Measurements from ENCODE around the gene PGLYRP4. TPM values are rescaled to one million over a fixed set of nuclear protein-coding genes. Genes with fewer than 3 reads are reported as not detected.

Gene PGLYRP4
- total RNA-seq, 1 experiment from 2014 or later = not detected

DNA sequence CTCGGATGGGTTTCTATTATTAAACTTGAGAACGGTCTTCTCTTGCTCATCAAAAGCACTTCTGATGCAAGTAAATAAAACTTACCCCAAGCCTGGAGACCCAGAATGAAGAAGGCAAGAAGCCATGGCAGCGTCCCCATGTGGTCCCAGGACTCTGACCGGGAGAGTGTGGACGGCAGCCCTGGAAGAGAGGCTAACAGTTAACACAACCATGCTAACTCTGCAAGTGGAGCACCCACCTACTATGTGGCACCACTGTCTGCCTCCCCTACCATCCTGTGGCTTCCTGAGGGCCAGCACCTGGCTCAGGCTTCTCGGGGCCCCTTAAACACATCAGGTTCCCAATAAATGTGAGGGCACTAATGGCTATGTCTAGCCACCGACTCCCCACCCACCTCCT is 38.1 kb downstream of the PGLYRP4 start:
- Mint-ChIP-seq H3K9me3 (peaks cover 17% of the 10 kb centered on the region), H3K36me3 (no peaks in the 10 kb centered on the region), H3K4me3 (no peak overlapping the region), H3K27me3 (ENCODE audit: low read depth) (peaks cover 6% of the 10 kb centered on the region), H3K27ac (no peak overlapping the region), H3K4me1 (peaks cover 18% of the 10 kb centered on the region)
- POLR2A ChIA-PET = no interaction called here
- no peak for ATAC-seq
- CTCF ChIA-PET = interaction anchor here (1.2 kb wide), 1 partner anchor 9 kb away, joined by 4 read pairs; no protein-coding TSS in a partner anchor
- TF ChIP-seq ZNF396 (CRISPR knock-in tag; IDR thresholded peaks at IDR 0.05; ENCODE audit: borderline replicate concordance) = no peak
- TF ChIP-seq, protein P1, sequence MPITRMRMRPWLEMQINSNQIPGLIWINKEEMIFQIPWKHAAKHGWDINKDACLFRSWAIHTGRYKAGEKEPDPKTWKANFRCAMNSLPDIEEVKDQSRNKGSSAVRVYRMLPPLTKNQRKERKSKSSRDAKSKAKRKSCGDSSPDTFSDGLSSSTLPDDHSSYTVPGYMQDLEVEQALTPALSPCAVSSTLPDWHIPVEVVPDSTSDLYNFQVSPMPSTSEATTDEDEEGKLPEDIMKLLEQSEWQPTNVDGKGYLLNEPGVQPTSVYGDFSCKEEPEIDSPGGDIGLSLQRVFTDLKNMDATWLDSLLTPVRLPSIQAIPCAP (CRISPR knock-in tag; IDR thresholded peaks at IDR 0.05) = no peak
- TF ChIP-seq ATF1 (CRISPR knock-in tag; IDR thresholded peaks at IDR 0.05) = no peak
- TF ChIP-seq CREM (CRISPR knock-in tag; IDR thresholded peaks at IDR 0.05) = no peak
- TF ChIP-seq, protein P2, sequence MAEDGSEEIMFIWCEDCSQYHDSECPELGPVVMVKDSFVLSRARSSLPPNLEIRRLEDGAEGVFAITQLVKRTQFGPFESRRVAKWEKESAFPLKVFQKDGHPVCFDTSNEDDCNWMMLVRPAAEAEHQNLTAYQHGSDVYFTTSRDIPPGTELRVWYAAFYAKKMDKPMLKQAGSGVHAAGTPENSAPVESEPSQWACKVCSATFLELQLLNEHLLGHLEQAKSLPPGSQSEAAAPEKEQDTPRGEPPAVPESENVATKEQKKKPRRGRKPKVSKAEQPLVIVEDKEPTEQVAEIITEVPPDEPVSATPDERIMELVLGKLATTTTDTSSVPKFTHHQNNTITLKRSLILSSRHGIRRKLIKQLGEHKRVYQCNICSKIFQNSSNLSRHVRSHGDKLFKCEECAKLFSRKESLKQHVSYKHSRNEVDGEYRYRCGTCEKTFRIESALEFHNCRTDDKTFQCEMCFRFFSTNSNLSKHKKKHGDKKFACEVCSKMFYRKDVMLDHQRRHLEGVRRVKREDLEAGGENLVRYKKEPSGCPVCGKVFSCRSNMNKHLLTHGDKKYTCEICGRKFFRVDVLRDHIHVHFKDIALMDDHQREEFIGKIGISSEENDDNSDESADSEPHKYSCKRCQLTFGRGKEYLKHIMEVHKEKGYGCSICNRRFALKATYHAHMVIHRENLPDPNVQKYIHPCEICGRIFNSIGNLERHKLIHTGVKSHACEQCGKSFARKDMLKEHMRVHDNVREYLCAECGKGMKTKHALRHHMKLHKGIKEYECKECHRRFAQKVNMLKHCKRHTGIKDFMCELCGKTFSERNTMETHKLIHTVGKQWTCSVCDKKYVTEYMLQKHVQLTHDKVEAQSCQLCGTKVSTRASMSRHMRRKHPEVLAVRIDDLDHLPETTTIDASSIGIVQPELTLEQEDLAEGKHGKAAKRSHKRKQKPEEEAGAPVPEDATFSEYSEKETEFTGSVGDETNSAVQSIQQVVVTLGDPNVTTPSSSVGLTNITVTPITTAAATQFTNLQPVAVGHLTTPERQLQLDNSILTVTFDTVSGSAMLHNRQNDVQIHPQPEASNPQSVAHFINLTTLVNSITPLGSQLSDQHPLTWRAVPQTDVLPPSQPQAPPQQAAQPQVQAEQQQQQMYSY (CRISPR knock-in tag; IDR thresholded peaks at IDR 0.05) = no peak
- TF ChIP-seq TEAD4 (CRISPR knock-in tag; IDR thresholded peaks at IDR 0.05) = no peak
- TF ChIP-seq NFE2L1 (CRISPR knock-in tag; IDR thresholded peaks at IDR 0.05) = no peak
- TF ChIP-seq RELA (CRISPR knock-in tag; IDR thresholded peaks at IDR 0.05; ENCODE audit: borderline replicate concordance) = no peak
- no peak for TF ChIP-seq TCF7 (CRISPR knock-in tag; IDR thresholded peaks at IDR 0.05; ENCODE audit: low read depth)
- no peak for TF ChIP-seq ZNF138 (CRISPR knock-in tag; conservative IDR thresholded peaks at IDR 0.05)
- no peak for TF ChIP-seq HMGA2 (CRISPR knock-in tag; IDR thresholded peaks at IDR 0.05)
- no peak for TF ChIP-seq EMX1 (CRISPR knock-in tag; IDR thresholded peaks at IDR 0.05)
- no peak for TF ChIP-seq SMAD4 (CRISPR knock-in tag; IDR thresholded peaks at IDR 0.05)
- TF ChIP-seq, protein P3, sequence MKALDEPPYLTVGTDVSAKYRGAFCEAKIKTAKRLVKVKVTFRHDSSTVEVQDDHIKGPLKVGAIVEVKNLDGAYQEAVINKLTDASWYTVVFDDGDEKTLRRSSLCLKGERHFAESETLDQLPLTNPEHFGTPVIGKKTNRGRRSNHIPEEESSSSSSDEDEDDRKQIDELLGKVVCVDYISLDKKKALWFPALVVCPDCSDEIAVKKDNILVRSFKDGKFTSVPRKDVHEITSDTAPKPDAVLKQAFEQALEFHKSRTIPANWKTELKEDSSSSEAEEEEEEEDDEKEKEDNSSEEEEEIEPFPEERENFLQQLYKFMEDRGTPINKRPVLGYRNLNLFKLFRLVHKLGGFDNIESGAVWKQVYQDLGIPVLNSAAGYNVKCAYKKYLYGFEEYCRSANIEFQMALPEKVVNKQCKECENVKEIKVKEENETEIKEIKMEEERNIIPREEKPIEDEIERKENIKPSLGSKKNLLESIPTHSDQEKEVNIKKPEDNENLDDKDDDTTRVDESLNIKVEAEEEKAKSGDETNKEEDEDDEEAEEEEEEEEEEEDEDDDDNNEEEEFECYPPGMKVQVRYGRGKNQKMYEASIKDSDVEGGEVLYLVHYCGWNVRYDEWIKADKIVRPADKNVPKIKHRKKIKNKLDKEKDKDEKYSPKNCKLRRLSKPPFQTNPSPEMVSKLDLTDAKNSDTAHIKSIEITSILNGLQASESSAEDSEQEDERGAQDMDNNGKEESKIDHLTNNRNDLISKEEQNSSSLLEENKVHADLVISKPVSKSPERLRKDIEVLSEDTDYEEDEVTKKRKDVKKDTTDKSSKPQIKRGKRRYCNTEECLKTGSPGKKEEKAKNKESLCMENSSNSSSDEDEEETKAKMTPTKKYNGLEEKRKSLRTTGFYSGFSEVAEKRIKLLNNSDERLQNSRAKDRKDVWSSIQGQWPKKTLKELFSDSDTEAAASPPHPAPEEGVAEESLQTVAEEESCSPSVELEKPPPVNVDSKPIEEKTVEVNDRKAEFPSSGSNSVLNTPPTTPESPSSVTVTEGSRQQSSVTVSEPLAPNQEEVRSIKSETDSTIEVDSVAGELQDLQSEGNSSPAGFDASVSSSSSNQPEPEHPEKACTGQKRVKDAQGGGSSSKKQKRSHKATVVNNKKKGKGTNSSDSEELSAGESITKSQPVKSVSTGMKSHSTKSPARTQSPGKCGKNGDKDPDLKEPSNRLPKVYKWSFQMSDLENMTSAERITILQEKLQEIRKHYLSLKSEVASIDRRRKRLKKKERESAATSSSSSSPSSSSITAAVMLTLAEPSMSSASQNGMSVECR (CRISPR knock-in tag; IDR thresholded peaks at IDR 0.05; ENCODE audit: borderline replicate concordance) = no peak
- TF ChIP-seq, protein P4, sequence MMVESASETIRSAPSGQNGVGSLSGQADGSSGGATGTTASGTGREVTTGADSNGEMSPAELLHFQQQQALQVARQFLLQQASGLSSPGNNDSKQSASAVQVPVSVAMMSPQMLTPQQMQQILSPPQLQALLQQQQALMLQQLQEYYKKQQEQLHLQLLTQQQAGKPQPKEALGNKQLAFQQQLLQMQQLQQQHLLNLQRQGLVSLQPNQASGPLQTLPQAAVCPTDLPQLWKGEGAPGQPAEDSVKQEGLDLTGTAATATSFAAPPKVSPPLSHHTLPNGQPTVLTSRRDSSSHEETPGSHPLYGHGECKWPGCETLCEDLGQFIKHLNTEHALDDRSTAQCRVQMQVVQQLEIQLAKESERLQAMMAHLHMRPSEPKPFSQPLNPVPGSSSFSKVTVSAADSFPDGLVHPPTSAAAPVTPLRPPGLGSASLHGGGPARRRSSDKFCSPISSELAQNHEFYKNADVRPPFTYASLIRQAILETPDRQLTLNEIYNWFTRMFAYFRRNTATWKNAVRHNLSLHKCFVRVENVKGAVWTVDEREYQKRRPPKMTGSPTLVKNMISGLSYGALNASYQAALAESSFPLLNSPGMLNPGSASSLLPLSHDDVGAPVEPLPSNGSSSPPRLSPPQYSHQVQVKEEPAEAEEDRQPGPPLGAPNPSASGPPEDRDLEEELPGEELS (CRISPR knock-in tag; IDR thresholded peaks at IDR 0.05) = no peak
- TF ChIP-seq FOXP1 (CRISPR knock-in tag; IDR thresholded peaks at IDR 0.05; ENCODE audit: borderline replicate concordance) = no peak
- TF ChIP-seq, protein P5, sequence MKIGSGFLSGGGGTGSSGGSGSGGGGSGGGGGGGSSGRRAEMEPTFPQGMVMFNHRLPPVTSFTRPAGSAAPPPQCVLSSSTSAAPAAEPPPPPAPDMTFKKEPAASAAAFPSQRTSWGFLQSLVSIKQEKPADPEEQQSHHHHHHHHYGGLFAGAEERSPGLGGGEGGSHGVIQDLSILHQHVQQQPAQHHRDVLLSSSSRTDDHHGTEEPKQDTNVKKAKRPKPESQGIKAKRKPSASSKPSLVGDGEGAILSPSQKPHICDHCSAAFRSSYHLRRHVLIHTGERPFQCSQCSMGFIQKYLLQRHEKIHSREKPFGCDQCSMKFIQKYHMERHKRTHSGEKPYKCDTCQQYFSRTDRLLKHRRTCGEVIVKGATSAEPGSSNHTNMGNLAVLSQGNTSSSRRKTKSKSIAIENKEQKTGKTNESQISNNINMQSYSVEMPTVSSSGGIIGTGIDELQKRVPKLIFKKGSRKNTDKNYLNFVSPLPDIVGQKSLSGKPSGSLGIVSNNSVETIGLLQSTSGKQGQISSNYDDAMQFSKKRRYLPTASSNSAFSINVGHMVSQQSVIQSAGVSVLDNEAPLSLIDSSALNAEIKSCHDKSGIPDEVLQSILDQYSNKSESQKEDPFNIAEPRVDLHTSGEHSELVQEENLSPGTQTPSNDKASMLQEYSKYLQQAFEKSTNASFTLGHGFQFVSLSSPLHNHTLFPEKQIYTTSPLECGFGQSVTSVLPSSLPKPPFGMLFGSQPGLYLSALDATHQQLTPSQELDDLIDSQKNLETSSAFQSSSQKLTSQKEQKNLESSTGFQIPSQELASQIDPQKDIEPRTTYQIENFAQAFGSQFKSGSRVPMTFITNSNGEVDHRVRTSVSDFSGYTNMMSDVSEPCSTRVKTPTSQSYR (CRISPR knock-in tag; IDR thresholded peaks at IDR 0.05) = no peak
- TF ChIP-seq, protein P6, sequence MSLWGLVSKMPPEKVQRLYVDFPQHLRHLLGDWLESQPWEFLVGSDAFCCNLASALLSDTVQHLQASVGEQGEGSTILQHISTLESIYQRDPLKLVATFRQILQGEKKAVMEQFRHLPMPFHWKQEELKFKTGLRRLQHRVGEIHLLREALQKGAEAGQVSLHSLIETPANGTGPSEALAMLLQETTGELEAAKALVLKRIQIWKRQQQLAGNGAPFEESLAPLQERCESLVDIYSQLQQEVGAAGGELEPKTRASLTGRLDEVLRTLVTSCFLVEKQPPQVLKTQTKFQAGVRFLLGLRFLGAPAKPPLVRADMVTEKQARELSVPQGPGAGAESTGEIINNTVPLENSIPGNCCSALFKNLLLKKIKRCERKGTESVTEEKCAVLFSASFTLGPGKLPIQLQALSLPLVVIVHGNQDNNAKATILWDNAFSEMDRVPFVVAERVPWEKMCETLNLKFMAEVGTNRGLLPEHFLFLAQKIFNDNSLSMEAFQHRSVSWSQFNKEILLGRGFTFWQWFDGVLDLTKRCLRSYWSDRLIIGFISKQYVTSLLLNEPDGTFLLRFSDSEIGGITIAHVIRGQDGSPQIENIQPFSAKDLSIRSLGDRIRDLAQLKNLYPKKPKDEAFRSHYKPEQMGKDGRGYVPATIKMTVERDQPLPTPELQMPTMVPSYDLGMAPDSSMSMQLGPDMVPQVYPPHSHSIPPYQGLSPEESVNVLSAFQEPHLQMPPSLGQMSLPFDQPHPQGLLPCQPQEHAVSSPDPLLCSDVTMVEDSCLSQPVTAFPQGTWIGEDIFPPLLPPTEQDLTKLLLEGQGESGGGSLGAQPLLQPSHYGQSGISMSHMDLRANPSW (CRISPR knock-in tag; conservative IDR thresholded peaks at IDR 0.05; ENCODE audit: low read depth) = no peak
- no peak for DNase-seq (ENCODE audit: low spot score)
